Esophagus muscularis mucosa (tissue), 4 donors: ENCODE measurements around the gene TBL3.

Experiments used
- EP300 ChIP-seq: sonication (generic); formaldehyde crosslinking; IDR thresholded peaks from one replicate; pipeline ENCODE4 v1.6.1; 2017; ENCODE audit warnings: antibody characterized with exemption
- POLR2A ChIP-seq: fragments of 450-650 bp; IDR thresholded peaks from one replicate; pipeline ENCODE4 v1.6.1; 2017; ENCODE audit warnings: antibody characterized with exemption, moderate library complexity, mild to moderate bottlenecking, low read depth
- POLR2AphosphoS5 ChIP-seq, 2 donors: sonication (generic); formaldehyde crosslinking; IDR thresholded peaks; one replicate each; pipeline ENCODE4 v1.6.1; 2017; ENCODE audit warnings: antibody characterized with exemption in 2 of 2
- TF ChIP-seq, protein P1 (sequence below), 3 experiments: fragments of 200-600 bp in 2 of 3; fragments of 450-650 bp in 1 of 3; sonication (generic) in 2 of 3; IDR thresholded peaks; one replicate each; pipeline ENCODE4 v1.5.1; 2017 to 2019; ENCODE audit warnings: antibody characterized with exemption in 3 of 3, mild to moderate bottlenecking in 2 of 3, moderate library complexity in 1 of 3

- TF ChIP-seq EP300 = no peak
- TF ChIP-seq, protein P1, sequence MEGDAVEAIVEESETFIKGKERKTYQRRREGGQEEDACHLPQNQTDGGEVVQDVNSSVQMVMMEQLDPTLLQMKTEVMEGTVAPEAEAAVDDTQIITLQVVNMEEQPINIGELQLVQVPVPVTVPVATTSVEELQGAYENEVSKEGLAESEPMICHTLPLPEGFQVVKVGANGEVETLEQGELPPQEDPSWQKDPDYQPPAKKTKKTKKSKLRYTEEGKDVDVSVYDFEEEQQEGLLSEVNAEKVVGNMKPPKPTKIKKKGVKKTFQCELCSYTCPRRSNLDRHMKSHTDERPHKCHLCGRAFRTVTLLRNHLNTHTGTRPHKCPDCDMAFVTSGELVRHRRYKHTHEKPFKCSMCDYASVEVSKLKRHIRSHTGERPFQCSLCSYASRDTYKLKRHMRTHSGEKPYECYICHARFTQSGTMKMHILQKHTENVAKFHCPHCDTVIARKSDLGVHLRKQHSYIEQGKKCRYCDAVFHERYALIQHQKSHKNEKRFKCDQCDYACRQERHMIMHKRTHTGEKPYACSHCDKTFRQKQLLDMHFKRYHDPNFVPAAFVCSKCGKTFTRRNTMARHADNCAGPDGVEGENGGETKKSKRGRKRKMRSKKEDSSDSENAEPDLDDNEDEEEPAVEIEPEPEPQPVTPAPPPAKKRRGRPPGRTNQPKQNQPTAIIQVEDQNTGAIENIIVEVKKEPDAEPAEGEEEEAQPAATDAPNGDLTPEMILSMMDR (IDR thresholded peaks at IDR 0.05) = no peak
- TF ChIP-seq POLR2A = no peak
- TF ChIP-seq POLR2AphosphoS5 (IDR thresholded peaks at IDR 0.05) = no peak
Observed at GRCh38 chr16:2006317-2006716, 34.5 kb downstream of the TBL3 start.
